GM18909 (cell line): ENCODE measurements around the gene LCA5.
"Not testable (repeated sequence)": the region's sequence is repeated elsewhere in the genome, so short reads cannot be mapped to it uniquely, and the experiment has no call there.

Experiments used
- ATAC-seq: cut with Tn5 transposase; IDR thresholded peaks from one replicate; pipeline ENCODE4 v1.9.1; 2021; ENCODE audit warnings: mild to moderate bottlenecking; ENCODE audit not compliant: unreplicated experiment, poor library complexity

LCA5 gene

GRCh38 chr6:79538106-79538971 is 1.1 kb upstream of the LCA5 start:
- no peak for ATAC-seq

GRCh38 chr6:79536585-79536953 is 661 bp downstream of the LCA5 start:
- no peak for ATAC-seq

- not testable (repeated sequence) for ATAC-seq
Measured at GRCh38 chr6:79529567-79529966, 7.7 kb downstream of the LCA5 start.

GRCh38 chr6:79526897-79527296 is 10.3 kb downstream of the LCA5 start:
- ATAC-seq: no peak

- ATAC-seq: no peak
Measured at GRCh38 chr6:79525272-79526100, 11.7 kb downstream of the LCA5 start.

- no peak for ATAC-seq
Measured at GRCh38 chr6:79524065-79524464, 13.2 kb downstream of the LCA5 start.

- ATAC-seq: no peak
Measured at GRCh38 chr6:79522609-79523008, 14.6 kb downstream of the LCA5 start.

- ATAC-seq: no peak
Measured at GRCh38 chr6:79520534-79520933, 16.7 kb downstream of the LCA5 start.

- no peak for ATAC-seq
Measured at GRCh38 chr6:79518842-79519241, 18.4 kb downstream of the LCA5 start.

GRCh38 chr6:79515436-79515835 is 21.8 kb downstream of the LCA5 start:
- no peak for ATAC-seq

GRCh38 chr6:79513111-79513510 is 24.1 kb downstream of the LCA5 start:
- no peak for ATAC-seq

GRCh38 chr6:79512014-79512413 is 25.2 kb downstream of the LCA5 start:
- ATAC-seq: no peak

- no peak for ATAC-seq
Measured at GRCh38 chr6:79510707-79511106, 26.5 kb downstream of the LCA5 start.

- no peak for ATAC-seq
Measured at GRCh38 chr6:79506251-79506650, 31.0 kb downstream of the LCA5 start.

- ATAC-seq: no peak
Measured at GRCh38 chr6:79504372-79504771, 32.9 kb downstream of the LCA5 start.

- no peak for ATAC-seq
Measured at GRCh38 chr6:79498842-79499241, 38.4 kb downstream of the LCA5 start.

GRCh38 chr6:79495246-79495645 is 42.0 kb downstream of the LCA5 start:
- ATAC-seq: no peak

GRCh38 chr6:79494841-79495240 is 42.4 kb downstream of the LCA5 start:
- no peak for ATAC-seq

- no peak for ATAC-seq
Measured at GRCh38 chr6:79470728-79471127, 66.5 kb downstream of the LCA5 start.

- no peak for ATAC-seq
Measured at GRCh38 chr6:79469376-79470246, 67.6 kb downstream of the LCA5 start.

- ATAC-seq: no peak
Measured at GRCh38 chr6:79468587-79468986, 68.6 kb downstream of the LCA5 start.
